COLO668 (cell line): ENCODE measurements around the gene FH.

Source experiments
- DNase-seq: peaks from one replicate; lab custom pipeline; 2025; ENCODE audit not compliant: unreplicated experiment; lab: John Stamatoyannopoulos, UW

FH gene

GRCh38 chr1:241525026-241525425, 5.5 kb upstream of the FH start:
- DNase-seq, result no peak

- no peak for DNase-seq
Observed at GRCh38 chr1:241521718-241522117, 2.2 kb upstream of the FH start.

GRCh38 chr1:241520080-241520465, 518 bp upstream of the FH start:
- no peak for DNase-seq

- DNase-seq, result no peak
Observed at GRCh38 chr1:241518476-241519307, 863 bp downstream of the FH start.

- no peak for DNase-seq
Observed at GRCh38 chr1:241513378-241513777, 6.2 kb downstream of the FH start.

- no peak for DNase-seq
Observed at GRCh38 chr1:241507189-241507863, 12.2 kb downstream of the FH start.

- no peak for DNase-seq
Observed at GRCh38 chr1:241503444-241503843, 16.1 kb downstream of the FH start.

GRCh38 chr1:241499910-241500309, 19.6 kb downstream of the FH start:
- DNase-seq, result peak; percentile 23

GRCh38 chr1:241495741-241496140, 23.8 kb downstream of the FH start:
- no peak for DNase-seq

GRCh38 chr1:241488739-241489138, 30.8 kb downstream of the FH start:
- no peak for DNase-seq

GRCh38 chr1:241485554-241485992, 34.0 kb downstream of the FH start:
- DNase-seq, result peak; percentile 35

GRCh38 chr1:241485145-241485544, 34.4 kb downstream of the FH start:
- DNase-seq, result no peak

GRCh38 chr1:241482761-241483250, 36.7 kb downstream of the FH start:
- no peak for DNase-seq

- no peak for DNase-seq
Observed at GRCh38 chr1:241479294-241479693, 40.3 kb downstream of the FH start.

- no peak for DNase-seq
Observed at GRCh38 chr1:241475671-241476070, 43.9 kb downstream of the FH start.

- DNase-seq, result no peak
Observed at GRCh38 chr1:241473026-241473425, 46.5 kb downstream of the FH start.

GRCh38 chr1:241470908-241471590, 48.5 kb downstream of the FH start:
- no peak for DNase-seq

- DNase-seq, result no peak
Observed at GRCh38 chr1:241470361-241470760, 49.2 kb downstream of the FH start.

- no peak for DNase-seq
Observed at GRCh38 chr1:241465673-241466072, 53.9 kb downstream of the FH start.

- no peak for DNase-seq
Observed at GRCh38 chr1:241464985-241465384, 54.6 kb downstream of the FH start.

- DNase-seq, result no peak
Observed at GRCh38 chr1:241462391-241462790, 57.2 kb downstream of the FH start.
